ENCODE results near the gene PUM1.

- TF ChIP-seq CTCF (IDR thresholded peaks at IDR 0.05; ENCODE audit: poor library complexity) (no peak), EZH2phosphoT487 (IDR thresholded peaks at IDR 0.05; ENCODE audit: low read depth, severe bottlenecking, unreplicated experiment) (no peak)
Observed at GRCh38 chr1:30889511-30889910, 176.0 kb downstream of the PUM1 start.
